ENCODE measurements around the gene SRSF10.

DNA sequence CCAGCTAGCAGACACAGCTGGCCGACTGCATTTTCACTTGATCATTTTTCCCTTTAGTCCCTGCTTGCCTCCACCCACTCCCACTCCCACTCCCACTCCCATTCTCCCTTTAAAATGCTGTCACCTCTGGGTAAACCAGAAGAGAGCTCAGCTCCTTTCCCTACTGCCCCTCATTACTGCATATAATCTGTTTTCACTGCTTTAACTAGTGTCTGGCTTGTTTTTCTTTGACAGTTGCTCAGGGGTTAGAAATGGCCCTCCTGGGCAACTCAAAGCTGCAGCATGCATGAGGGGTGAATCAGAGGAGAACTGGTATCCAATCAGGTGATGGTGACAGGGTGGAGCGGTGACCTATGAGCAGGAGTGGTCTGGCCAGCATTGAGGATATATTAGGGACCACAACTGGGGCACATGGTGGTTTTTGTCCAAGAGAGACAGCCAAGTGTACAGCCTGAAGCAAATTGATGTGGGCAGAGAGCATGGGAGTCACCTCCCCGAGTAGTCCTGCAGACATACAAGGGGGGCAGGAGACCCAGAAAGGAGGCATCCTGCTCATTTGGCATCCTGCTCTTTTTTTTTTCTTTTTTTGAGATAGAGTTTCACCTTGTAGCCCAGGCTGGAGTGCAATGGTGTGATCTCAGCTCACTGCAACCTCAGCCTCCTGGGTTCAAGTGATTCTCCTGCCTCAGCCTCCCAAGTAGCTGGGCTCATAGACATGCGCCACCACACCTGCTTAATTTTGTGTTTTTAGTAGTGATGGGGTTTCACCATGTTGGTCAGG, 42.6 kb upstream of the SRSF10 start:
- TF ChIP-seq CTCF (IDR thresholded peaks at IDR 0.05 in 2 of 3, conservative IDR thresholded peaks at IDR 0.05 in 1 of 3; ENCODE audit: borderline replicate concordance in 1 of 3, insufficient read depth in 1 of 3, low read depth in 2 of 3, low read length in 2 of 3) (no peak), POLR2AphosphoS5 (IDR thresholded peaks at IDR 0.05; ENCODE audit: low read depth, low read length) (no peak), EZH2 (IDR thresholded peaks at IDR 0.05) (no peak), CEBPB (IDR thresholded peaks at IDR 0.05; ENCODE audit: low read depth) (no peak), SP1 (IDR thresholded peaks at IDR 0.05; ENCODE audit: low read depth) (no peak), POLR2A (IDR thresholded peaks at IDR 0.05; ENCODE audit: borderline replicate concordance, extremely low read depth, insufficient read depth, insufficient read length) (no peak)
